ENCODE measurements around the gene NCKAP5. TPM values are rescaled to one million over a fixed set of nuclear protein-coding genes. Genes with fewer than 3 reads are reported as not detected.

NCKAP5 gene
- total RNA-seq, 3 donors from 2014 or later (not counting 1 experiment from before 2014, with no cell fraction given), result 0.12 to 0.20 TPM; not detected in 1

DNA sequence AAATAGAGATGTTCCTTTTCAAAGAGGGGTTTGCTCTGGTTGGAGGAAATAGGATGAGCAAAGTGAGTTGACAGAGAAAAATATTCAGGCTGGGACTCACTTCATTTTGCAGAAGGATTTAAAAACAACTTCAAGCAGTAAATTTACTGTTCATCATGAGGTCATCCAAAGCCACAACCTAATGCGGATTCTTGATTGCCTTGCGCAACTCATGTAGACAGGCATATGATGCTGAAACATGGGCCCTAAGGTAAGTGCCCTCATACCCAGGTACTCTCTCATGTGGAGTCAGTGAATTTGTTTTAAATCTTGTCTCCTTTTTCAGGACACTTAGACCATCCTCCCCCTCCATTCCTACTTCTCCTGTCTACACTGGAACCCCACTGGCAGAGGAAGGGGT is 846.3 kb downstream of the NCKAP5 start:
- H3K4me3 Mint-ChIP-seq, result no peak overlapping the region
- intact Hi-C loops (cut with micrococcal nuclease), result no loop called here
- no peaks in the 10 kb centered on the region for H3K27me3 Mint-ChIP-seq (ENCODE audit: low read depth in 2 of 2)
- DNase-seq (no peak), ATAC-seq (no peak)
- H3K9me3 Mint-ChIP-seq, result peaks cover 10 to 11% of the 10 kb centered on the region in 2 donors
- Histone ChIP-seq H3K9me3 (ENCODE audit: control insufficient read depth, insufficient read depth, low read length) (no peaks in the 10 kb centered on the region), H3K36me3 (ENCODE audit: control insufficient read depth, insufficient read depth, low read length) (no peaks in the 10 kb centered on the region), H3K27ac (ENCODE audit: low read length) (no peak overlapping the region), H3K4me3 (ENCODE audit: low read length) (no peak overlapping the region), H3K27me3 (ENCODE audit: control insufficient read depth, insufficient read depth, low read length) (no peaks in the 10 kb centered on the region), H3K4me1 (ENCODE audit: control insufficient read depth, insufficient read depth, low read length) (no peaks in the 10 kb centered on the region)
- H3K4me1 Mint-ChIP-seq, result no peaks in the 10 kb centered on the region
- H3K36me3 Mint-ChIP-seq, result no peaks in the 10 kb centered on the region
- TF ChIP-seq, protein P1, sequence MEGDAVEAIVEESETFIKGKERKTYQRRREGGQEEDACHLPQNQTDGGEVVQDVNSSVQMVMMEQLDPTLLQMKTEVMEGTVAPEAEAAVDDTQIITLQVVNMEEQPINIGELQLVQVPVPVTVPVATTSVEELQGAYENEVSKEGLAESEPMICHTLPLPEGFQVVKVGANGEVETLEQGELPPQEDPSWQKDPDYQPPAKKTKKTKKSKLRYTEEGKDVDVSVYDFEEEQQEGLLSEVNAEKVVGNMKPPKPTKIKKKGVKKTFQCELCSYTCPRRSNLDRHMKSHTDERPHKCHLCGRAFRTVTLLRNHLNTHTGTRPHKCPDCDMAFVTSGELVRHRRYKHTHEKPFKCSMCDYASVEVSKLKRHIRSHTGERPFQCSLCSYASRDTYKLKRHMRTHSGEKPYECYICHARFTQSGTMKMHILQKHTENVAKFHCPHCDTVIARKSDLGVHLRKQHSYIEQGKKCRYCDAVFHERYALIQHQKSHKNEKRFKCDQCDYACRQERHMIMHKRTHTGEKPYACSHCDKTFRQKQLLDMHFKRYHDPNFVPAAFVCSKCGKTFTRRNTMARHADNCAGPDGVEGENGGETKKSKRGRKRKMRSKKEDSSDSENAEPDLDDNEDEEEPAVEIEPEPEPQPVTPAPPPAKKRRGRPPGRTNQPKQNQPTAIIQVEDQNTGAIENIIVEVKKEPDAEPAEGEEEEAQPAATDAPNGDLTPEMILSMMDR (IDR thresholded peaks at IDR 0.05), result no peak
- WGBS (ENCODE audit: insufficient coverage), result 97% methylated on average over 2 of the region's 2 CpGs
- H3K27ac Mint-ChIP-seq, result no peak overlapping the region

DNA sequence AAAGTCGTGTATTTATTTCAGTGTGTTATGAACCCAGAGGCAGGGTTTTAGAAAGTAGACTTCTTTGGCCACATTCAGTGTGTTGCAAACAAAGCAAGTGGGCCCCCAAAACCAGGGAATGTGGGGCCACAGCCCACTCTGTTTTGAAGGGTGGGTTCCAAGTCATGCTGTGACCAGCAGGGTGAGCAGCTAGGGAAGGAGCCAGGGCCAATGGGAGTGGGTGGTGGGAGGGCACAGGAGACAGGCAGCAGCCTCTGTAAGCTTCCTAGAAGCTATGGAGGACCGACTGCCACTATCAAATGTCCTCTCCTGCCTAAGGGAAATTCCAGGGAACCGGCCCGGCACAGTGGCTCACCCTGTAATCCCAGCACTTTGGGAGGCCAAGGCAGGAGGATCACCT is 847.9 kb downstream of the NCKAP5 start:
- Mint-ChIP-seq H3K9me3 (peaks cover 10 to 11% of the 10 kb centered on the region in 2 donors), H3K4me1 (no peaks in the 10 kb centered on the region), H3K27ac (no peak overlapping the region), H3K4me3 (no peak overlapping the region), H3K27me3 (ENCODE audit: low read depth in 2 of 2) (no peaks in the 10 kb centered on the region), H3K36me3 (no peaks in the 10 kb centered on the region)
- no peak for ATAC-seq
- no peaks in the 10 kb centered on the region for H3K27me3 ChIP-seq (ENCODE audit: control insufficient read depth, insufficient read depth, low read length)
- H3K9me3 ChIP-seq (ENCODE audit: control insufficient read depth, insufficient read depth, low read length), result no peaks in the 10 kb centered on the region
- intact Hi-C loops (cut with micrococcal nuclease), result no loop called here
- H3K36me3 ChIP-seq (ENCODE audit: control insufficient read depth, insufficient read depth, low read length), result no peaks in the 10 kb centered on the region
- TF ChIP-seq, protein P1 (IDR thresholded peaks at IDR 0.05), result no peak
- no peak for DNase-seq
- 81% methylated on average over 4 of the region's 4 CpGs for WGBS (ENCODE audit: insufficient coverage)
- no peak overlapping the region for H3K27ac ChIP-seq (ENCODE audit: low read length)
- H3K4me3 ChIP-seq (ENCODE audit: low read length), result no peak overlapping the region
- H3K4me1 ChIP-seq (ENCODE audit: control insufficient read depth, insufficient read depth, low read length), result no peaks in the 10 kb centered on the region

DNA sequence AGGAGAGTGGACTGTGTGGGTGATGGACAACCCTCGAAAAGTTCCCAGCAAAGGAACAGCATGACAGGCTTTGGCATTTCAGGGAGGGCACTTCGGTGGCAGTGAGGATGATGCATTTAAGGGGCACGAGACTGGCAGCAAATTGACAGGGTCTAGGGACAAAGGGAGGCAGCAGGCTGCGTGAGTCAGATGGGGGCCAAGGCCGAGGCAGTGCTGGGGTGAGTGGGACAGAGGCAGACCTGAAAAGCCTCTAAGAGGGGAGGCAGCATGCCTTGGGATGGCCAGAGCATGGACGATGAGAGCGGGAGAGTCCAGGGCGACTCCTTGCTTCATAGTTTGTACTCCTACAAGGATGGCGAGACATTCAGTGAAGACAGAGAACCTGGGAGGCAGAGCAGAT is 848.8 kb downstream of the NCKAP5 start:
- H3K4me3 ChIP-seq (ENCODE audit: low read length), result no peak overlapping the region
- H3K4me1 Mint-ChIP-seq, result no peaks in the 10 kb centered on the region
- WGBS (ENCODE audit: insufficient coverage), result 81% methylated on average over 9 of the region's 9 CpGs

DNA sequence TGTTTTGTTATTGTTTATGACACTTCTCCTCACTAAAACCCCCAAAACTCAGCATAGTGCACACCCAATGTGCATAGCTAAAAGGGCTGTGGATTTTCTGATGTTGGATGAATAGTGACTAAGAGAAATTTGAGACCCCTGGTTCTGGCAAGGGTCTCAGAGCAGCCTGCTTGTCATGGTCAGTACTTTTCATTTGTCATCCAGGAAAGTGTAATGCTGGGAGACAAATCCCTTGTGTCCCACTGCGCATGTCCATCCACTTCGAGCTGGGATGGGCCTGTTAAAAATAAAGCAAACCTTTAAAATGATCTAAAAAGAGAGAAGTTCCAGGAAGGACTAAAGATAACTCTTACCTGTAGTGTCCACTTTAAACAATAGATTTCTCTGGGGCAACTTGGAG is 851.3 kb downstream of the NCKAP5 start:
- no peak for ATAC-seq

More for the DNA sequence above, 848.8 kb downstream of the NCKAP5 start:
- DNase-seq, result no peak
- no peaks in the 10 kb centered on the region for H3K27me3 ChIP-seq (ENCODE audit: control insufficient read depth, insufficient read depth, low read length)
- Mint-ChIP-seq H3K27ac (no peak overlapping the region), H3K36me3 (no peaks in the 10 kb centered on the region), H3K4me3 (no peak overlapping the region), H3K27me3 (ENCODE audit: low read depth in 2 of 2) (no peaks in the 10 kb centered on the region), H3K9me3 (peaks cover 10 to 11% of the 10 kb centered on the region in 2 donors)
- TF ChIP-seq, protein P1 (IDR thresholded peaks at IDR 0.05), result no peak
- no peak for ATAC-seq
- no peaks in the 10 kb centered on the region for H3K36me3 ChIP-seq (ENCODE audit: control insufficient read depth, insufficient read depth, low read length)
- H3K4me1 ChIP-seq (ENCODE audit: control insufficient read depth, insufficient read depth, low read length), result no peaks in the 10 kb centered on the region
- no peak overlapping the region for H3K27ac ChIP-seq (ENCODE audit: low read length)
- intact Hi-C loops (cut with micrococcal nuclease), result no loop called here
- no peaks in the 10 kb centered on the region for H3K9me3 ChIP-seq (ENCODE audit: control insufficient read depth, insufficient read depth, low read length)

More for the DNA sequence above, 851.3 kb downstream of the NCKAP5 start:
- H3K4me3 ChIP-seq (ENCODE audit: low read length), result no peak overlapping the region
- TF ChIP-seq, protein P1 (IDR thresholded peaks at IDR 0.05), result no peak
- Mint-ChIP-seq H3K36me3 (no peaks in the 10 kb centered on the region), H3K27me3 (ENCODE audit: low read depth in 2 of 2) (no peaks in the 10 kb centered on the region), H3K4me3 (no peak overlapping the region), H3K9me3 (peaks cover 7 to 10% of the 10 kb centered on the region in 2 donors), H3K4me1 (no peaks in the 10 kb centered on the region), H3K27ac (no peak overlapping the region)
- no peaks in the 10 kb centered on the region for H3K36me3 ChIP-seq (ENCODE audit: control insufficient read depth, insufficient read depth, low read length)
- no peaks in the 10 kb centered on the region for H3K27me3 ChIP-seq (ENCODE audit: control insufficient read depth, insufficient read depth, low read length)
- intact Hi-C loops (cut with micrococcal nuclease), result no loop called here
- no peak overlapping the region for H3K27ac ChIP-seq (ENCODE audit: low read length)
- no peak for DNase-seq
- 70% methylated on average over 2 of the region's 2 CpGs for WGBS (ENCODE audit: insufficient coverage)
- no peaks in the 10 kb centered on the region for H3K9me3 ChIP-seq (ENCODE audit: control insufficient read depth, insufficient read depth, low read length)
- H3K4me1 ChIP-seq (ENCODE audit: control insufficient read depth, insufficient read depth, low read length), result no peaks in the 10 kb centered on the region
